NK-92 (cell line): ENCODE measurements around the gene PCYT2.
"Not testable (repeated sequence)": the region's sequence is repeated elsewhere in the genome, so short reads cannot be mapped to it uniquely, and the experiment has no call there.

Source experiments
- DNase-seq: peaks from one replicate; lab custom pipeline; 2025; ENCODE audit not compliant: unreplicated experiment; lab: John Stamatoyannopoulos, UW

Gene PCYT2

DNA sequence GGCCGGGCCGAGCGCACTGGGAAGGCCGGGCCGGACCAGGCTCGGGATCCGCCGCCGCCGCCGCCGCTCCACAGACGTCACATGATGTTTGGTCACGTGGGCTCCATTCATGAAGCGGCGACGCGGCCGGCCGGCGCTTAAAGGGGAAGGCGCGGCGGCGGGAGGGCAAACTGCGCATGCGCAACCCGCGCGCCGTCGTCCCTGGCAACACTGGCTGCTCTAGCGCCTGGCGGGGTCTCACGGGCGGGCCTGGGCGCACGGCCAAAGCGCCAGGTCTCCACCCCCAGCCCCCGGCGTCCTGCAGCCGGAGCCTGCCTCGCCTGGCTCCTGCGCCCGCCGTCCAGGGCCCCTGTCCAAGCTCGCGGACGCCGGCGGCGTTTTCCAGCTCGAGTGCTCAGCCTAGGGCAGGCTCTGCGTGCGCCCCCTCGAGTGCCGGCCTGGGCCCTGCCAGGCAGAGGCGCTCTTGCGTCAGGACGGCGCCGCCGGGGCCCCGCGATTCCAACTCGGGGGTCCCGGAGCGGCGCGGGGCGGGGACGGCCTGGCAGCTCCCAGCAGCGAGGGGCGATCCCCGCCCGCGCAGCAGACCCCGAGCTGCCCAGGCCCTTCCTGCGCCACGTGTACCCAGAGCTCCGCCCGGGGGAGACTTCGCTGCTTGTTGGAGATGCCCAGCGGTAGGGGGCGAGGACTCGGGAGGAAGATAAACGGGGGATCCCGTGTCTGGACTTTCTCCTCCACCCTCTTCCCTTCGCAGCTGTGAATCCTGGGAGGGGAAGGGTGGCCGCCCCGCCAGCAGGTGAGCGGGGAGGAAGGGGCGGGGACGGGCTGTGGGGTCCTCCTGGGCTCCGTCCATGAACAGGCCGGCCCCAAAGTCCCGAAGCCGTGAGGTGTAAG, 16.7 kb upstream of the PCYT2 start, which contains the start of gene MAFG:
MAFG (minus strand) TSS at position 83 of the 891 bp plus-strand sequence. CDS start 4,550 bp downstream, outside the sequence.
- peak; percentile 26 for DNase-seq

DNA sequence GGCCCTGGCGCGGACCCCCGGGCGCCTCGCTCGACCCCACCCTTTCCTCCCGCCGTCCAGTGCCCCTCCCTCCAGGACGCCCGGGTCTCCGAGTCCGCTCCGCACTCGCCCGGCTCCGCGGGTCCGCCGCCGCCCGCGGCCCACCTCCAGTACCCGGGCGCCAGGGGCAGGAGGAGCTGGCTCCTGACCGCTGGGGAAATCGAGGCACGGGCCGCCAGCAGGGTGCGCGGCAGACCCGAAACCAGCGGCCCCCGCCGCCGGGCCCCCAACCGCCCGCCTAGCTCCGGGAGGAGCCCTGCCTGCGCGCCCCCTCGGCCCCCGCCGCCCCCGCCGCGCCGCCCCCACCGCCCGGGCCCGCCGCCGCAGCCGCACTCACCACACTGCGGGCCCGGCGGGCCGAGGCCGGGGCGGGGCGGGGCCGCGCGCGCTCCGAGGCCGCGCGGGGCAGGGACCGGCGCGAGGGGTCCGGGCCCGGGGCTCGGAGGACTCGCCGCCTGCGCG, 16.0 kb upstream of the PCYT2 start:
- DNase-seq = no peak

DNA sequence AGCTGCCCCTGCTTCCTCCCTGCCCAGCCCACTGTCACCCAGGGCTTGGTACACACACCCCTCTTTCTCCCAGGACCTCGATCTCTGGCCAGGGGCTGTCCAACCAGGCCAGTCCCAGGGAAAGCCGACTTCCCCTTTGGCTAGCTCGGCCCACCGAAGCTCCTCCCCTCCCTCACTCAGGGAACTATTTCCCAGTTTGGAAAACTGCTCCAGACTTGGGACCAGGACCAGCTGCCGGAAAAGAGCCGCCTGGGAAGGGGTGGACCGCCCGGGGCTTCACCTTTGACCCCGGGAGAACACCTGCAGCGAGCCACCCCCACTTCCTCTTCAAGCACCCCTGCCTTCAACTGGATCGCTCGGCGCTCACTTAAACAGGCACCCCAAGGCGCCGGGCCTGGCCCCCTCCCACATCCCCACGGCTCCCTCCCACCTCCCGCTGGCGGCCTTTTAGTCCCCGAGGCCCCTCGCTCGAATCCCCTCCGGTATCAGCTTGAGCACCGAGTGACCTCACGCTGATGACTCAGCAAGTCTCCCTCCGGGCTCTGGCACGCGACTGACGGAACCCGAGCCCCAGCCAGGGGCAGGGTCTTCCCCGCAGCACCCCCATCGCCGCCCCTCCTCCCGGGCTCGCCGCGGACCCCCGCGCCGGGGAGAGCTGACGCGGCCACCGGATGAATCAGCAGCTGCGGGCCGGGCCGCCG, 15.4 kb upstream of the PCYT2 start:
- DNase-seq = no peak

DNA sequence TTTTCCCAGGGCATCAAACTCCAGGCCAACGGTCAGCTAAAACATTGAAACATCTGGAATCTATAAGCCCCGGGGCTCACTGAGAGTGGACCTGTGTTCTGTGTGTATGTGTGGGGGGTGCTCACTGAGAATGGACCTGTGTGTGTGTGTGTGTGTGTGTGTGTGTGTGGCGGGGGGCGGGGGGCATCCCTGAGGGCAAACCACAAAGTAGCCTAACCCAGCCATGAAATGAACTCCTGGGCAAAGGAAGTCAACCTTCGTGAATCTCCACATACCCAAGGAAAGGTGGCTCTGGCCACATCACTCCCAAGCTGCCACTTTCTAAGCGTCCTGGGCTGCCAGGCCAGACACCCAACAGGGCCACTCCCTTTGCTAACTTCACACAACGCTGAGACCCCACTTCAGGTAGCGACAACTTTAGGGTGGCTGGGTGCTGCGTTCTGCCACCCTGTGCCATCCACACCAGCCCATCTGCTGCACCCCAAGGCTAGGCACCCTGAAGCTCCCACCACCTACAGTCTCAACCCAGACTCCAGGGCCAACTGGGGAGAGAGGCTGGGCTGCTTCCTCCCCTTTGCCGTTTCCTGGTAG, 14.8 kb upstream of the PCYT2 start:
- no peak for DNase-seq

DNA sequence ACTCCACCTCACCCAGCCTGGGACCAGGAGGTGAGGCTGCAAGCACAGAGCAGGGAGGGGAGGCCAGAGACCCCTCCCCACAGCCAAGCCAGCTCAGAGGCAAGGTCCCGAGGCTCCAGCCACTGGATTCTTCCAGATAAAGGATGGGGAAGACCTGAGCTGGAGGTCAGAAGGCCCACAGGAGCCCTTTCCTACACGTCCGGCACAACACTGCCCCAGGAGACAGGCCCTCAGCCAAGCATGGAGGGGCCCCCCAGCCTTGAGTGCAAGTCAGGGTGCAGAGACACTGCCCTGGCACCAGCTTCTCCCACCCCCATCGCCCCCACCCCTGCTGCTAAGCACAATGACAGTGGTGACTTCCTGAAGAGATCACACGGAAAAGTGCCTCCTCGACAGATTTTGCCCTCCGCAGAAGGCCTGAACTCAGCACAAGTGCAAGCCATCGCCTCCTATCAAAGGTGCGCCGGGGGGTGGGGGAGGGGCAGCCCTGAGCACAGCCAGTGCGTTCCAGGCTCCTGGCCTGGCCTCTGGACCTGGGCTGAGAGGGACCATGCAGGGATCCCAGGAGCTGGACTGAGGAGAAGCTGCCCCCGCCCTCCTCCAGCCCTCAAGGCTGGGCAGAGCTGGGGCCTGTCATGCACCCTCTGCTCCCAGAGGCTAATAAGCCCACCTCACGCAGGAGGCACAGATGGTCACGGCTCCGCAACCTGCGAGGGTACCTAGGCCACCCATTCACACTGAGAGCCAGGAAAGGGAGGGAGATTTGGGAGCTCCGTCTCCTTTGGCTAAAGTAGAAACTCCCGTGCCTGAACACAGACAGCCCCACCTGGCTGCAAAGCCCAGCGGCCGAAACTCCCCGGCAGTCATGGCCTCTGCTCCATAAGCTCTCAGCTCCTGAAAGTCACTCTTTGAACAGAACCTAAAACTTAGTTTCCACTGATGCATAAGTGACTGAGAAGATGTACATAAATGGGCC, 13.6 kb upstream of the PCYT2 start:
- DNase-seq = no peak

DNA sequence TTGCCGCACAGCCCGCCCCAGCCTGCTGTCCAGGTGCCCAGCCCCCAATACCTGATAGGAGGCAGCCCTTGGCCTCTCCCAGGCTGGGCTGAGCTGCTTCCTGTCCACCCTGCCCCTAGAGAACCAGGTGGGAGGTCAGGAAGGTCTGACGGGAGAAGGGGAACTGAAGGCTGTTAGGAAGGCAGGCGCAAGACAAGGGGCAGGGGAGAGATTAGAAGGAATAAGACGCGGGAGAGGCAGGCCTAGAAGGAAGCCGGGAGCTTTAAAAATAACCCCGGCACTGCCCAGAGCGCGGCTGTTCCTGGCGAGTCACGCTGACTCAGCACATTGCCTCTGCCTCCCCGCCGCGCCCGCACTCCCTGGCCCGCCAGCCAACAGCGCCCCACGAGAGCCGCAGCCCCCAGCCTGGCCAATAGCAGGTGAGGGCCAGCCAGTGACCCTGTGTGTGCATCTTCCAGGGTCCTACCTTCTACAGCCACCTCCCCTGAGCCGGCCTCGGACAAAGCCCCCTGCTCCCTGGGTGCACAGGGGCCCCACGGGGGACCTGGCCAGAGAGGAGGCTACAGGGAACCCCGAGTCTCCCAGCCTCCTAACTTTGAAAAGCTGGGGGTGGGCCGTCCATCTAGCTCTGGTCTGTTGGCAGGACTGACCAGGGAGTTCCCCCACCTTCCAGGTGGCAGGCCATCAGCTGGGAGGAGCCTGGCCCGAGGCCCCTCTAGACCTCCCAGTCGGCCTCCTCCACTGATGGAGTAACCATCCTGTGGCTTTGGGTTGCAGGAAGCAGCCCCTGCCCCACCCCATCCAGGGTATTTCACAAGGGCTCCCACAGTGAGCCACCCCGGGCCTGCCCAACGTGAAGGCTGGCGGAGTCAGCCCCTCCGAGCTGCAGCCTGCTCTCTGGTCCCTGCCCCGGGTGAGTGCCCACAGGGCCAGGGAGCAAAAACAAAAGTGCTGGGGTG, 12.4 kb upstream of the PCYT2 start:
- DNase-seq = no peak

DNA sequence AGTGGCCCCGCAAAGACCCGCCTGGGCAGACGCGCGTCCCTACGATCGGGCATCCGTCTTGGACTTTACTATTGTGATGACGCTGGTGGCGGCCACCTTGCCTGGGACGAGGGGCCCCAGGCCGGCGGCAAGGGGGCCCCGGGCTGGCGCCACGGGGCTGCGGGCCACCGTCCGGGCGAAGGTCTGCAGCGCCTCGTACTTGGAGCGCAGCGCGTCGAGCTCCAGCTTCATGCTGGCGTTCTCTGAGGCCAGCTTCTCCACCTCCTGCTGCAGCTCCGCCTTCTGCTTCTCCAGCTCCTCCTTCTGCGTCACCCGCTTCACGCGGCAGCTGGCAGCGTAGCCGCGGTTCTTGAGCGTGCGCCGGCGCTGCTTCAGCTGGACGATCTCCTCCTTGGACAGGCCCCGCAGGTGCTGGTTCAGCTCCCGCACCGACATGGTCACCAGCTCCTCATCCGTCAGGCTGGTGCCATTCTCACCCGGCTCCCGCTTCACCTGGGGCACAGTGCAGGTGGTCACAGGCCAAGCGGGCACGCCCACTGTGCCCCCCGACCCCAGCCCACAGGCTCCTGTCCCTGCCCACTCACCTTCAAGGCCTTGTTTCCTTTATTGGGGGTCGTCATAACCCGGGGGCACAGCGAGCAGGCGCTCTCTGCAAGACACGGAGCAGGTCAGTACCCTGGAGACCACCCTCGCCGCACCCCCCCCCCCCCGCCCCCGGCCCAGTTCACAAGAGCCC, 11.5 kb upstream of the PCYT2 start:
- no peak for DNase-seq

DNA sequence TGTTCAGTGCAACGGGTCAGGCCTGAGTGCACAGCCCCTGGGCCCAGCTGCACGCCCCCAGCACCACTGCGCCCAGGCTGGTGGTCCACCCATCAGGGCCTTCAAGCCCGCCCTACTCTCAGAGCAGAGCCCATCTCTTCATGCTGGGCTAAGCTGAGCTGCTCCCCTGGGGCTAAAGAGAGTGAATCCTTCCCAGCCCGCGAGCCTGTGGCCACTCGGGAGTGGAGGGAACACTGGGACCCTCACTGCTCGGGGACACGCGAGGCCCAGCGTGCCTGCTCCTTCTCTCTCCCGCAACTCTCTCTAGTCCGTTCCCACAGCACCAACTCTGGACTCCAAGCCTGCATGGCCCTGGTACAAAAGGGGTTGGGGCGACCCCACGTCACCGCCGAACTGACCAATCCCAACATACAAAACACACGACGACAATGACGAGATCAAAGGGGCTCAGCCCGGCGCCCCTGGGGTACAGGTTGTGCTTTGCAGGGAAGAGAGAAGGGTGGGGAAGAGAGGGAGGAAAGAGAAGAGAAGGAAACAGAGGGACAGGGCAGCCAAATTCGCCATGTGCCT, 10.9 kb upstream of the PCYT2 start:
- no peak for DNase-seq

DNA sequence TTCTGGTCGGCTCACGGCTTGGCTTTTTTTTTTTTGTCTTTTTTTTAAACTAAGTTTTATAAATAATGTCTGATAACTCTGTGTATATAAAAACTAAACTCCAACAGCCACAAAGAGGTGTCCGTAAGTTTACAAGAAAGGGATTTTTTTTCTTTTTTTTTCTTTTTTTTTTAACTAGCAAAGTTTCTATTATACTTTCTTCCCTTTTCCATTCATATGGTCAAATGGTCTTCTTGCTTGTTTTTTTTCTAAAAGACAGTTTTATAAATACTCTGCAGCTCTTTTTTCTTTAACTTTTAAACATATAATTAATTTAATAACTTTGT, 10.3 kb upstream of the PCYT2 start:
- DNase-seq = no peak

DNA sequence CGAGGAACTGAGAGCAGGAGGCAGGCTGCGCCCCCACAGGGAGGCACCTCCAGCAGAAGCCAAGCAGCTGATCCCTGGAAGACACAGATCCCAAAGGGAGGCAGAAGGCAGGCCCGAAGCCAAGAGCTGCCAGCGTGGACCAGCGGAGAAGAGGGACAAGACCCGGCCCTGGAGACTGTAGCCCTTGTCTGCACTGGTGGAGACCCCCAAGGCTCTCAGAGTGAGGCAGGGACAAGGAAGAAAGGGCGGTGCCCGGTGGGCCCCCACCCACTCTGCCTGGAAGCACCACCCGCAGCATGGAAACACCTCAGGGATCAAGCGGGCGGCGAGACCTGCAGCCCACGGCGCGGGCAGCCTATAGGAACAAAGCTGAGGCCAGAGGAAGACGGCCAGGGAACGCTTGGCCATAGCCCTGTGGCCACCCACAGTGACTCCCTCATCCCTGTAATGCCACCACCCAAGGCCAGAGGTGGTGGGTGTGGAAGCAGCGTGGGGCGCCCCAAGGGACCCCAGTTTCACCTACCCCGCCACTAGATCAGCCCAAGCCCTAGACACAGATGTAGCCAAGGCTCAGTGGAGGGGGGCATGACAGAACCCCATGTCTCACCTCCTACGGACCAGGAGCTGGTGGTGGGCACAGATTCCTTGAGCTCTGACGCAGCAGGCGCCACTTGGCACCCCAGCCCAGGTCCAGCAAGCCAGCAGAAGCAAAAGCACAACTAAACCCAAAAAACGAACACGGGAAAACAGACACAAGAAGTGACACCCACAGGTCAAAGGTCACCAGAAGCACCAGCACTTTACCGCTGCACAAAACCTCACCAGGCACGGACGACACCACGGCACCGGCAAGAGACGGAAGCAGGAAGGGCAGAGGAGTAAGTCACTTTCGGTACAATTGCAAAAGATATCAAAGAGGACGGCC, 9.7 kb upstream of the PCYT2 start:
- no peak for DNase-seq

DNA sequence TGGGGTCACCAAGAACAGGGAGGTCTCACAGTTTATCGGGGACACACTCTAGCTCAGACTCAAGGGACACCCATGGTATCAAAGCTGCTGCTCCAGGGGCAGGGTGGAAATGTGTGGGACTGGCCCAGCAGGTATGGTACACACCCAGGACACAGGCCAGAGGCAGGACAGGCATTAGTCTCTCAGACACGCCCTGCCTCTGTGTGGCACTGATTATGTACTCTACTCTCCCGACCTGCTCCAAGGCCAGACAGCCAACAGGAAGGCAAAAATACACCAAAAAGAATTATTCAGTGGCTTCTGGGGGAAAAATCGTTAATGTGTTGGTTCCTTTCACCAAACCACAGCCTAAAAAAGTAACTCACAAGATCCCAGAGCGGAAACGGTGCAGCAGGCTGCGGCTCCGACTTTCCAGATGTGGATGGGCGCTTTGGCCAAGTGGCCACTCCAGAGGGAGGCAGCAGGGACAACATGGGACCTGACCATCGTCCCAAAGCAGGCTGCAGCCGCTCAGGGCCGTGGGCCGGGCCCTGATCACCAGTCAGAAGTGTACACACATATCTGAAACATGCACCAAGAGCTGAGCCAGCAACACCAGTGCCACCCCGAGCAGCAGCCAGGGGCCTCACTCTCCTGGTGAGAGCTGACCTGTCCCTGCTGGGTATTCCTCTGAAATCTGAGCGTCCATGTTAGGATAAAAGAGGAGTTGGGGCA, 7.8 kb upstream of the PCYT2 start:
- no peak for DNase-seq

DNA sequence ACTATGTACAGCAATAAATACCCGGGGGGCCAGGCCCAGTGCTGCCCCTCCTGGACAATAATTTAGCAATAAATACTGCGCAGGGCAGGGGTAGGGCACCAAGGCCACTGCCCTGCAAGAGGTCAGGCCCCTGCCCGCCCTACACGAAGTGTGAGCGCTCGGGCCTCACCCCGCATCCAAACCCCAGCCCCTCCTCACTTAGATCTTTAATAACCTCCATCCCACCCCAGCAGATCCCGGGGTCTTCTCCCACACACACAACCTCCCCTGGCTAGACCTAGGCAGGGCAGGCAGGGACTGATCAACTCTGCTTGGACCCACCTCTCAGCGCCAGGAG, 7.1 kb upstream of the PCYT2 start:
- not testable (repeated sequence) for DNase-seq

DNA sequence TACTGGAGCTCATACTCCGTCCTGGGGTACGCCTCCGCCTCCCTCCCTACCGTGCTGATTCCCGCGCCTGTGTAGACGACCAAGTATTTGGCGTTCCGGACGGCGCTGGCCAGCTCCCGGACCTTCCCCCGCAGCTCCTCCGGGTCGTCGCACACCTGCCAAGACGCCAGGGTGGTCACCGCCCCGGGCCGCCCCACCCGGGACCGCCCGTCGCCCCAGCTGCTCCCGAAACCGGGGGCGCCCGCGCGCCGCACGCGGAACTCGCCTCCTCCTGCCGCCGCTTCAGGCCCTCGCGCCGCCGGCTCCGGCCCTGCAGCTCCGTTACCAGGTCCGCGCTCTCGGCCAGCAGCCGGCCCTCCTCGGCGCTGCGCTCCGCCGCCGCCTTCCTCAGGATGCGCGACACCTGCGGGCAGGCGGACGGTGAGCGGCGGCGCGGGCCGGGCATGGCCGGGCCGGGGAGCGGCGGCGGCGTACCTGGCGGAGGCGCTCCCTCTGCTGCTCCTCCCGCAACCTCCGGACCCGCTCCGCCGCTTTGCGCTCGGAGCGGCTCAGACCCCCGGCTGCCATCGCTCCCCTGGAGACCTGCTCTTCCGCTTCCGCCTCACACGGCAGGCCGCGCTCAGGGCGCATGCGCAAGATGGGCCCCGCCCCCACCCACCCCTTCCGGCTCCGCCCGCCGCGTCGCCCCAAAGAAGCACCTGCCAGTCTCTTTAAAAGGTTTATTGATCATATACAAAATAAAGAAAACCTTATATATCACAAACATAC, 6.5 kb upstream of the PCYT2 start, which contains the start of gene SIRT7:
SIRT7 (minus strand) TSS at position 612 of the 768 bp plus-strand sequence; CDS start at position 567, 45 bp downstream.
- peak; percentile 31 for DNase-seq

DNA sequence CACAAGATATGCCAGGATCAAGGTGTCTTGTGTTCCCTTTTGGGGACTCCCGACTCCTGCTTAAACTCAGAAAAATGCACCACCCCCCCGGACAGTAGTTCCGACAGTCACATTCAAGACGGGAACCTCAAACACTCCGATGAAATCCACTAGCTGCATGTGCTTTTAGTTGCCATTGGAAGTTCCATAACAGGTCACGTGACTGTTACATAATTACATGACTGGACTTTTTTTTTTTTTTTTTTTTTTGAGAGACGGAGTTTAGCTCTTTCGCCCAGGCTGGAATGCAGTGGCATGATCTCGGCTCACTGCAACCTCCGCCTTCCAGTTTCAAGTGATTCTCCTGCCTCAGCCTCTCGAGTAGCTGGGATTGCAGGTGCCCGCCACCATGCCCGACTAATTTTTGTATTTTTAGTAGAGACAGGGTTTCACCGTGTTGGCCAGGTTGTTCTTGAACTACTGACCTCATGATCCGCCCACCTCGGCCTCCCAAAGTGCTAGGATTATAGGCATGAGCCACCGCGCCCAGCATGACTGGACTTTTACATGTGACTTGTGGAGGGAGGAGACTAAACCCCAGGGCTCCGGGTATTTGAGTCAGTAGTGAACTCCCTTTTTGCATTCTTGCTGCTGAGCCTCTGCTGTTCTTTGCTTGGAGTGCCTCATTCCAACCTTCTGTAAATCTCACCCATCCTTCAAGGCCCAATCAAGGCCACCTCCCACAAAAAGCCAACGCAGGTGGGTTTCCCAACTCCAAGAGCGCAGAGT, 5.2 kb upstream of the PCYT2 start:
- DNase-seq = no peak

DNA sequence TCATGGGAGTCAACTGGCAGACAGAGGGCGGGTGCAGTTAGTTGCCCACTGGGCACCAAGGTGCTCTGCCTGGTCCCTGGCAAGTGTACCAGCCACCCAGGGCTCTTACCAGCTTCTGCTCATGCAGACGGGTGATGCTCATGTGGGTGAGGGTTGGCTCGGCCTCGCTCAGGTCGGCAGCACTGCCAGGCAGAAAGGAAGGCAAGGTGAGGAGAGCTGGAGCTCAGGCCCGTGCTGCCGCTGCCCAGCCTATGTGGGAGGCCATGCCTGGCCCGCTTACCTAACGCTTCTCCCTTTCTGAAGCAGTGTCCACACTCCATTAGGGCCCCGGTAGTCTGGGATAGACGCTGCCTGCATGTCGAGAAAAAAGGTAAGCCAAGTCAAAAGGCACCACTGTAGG, 4.1 kb upstream of the PCYT2 start:
- DNase-seq = no peak
